DND-41 (cell line): ENCODE measurements around the gene TRIP12.

Source experiments
- EZH2 ChIP-seq: IDR thresholded peaks from 3 replicates; pipeline ENCODE4 v1.6.1; 2012; ENCODE audit warnings: borderline replicate concordance, low read depth, mild to moderate bottlenecking, moderate library complexity, low read length, inconsistent platforms; ENCODE audit not compliant: severe bottlenecking
- TF ChIP-seq, protein P1 (sequence below): IDR thresholded peaks from 2 replicates; pipeline ENCODE4 v1.5.1; 2012; ENCODE audit warnings: borderline replicate concordance, low read length, moderate library complexity, mild to moderate bottlenecking; ENCODE audit not compliant: poor library complexity, severe bottlenecking; ENCODE audit errors: extremely low read depth

- TF ChIP-seq, protein P1, sequence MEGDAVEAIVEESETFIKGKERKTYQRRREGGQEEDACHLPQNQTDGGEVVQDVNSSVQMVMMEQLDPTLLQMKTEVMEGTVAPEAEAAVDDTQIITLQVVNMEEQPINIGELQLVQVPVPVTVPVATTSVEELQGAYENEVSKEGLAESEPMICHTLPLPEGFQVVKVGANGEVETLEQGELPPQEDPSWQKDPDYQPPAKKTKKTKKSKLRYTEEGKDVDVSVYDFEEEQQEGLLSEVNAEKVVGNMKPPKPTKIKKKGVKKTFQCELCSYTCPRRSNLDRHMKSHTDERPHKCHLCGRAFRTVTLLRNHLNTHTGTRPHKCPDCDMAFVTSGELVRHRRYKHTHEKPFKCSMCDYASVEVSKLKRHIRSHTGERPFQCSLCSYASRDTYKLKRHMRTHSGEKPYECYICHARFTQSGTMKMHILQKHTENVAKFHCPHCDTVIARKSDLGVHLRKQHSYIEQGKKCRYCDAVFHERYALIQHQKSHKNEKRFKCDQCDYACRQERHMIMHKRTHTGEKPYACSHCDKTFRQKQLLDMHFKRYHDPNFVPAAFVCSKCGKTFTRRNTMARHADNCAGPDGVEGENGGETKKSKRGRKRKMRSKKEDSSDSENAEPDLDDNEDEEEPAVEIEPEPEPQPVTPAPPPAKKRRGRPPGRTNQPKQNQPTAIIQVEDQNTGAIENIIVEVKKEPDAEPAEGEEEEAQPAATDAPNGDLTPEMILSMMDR: no peak
- TF ChIP-seq EZH2: no peak
Measured at GRCh38 chr2:229725716-229726574, 195.9 kb downstream of the TRIP12 start.
